Body of pancreas (tissue), 4 donors: ENCODE data around the gene WDR82. TPM values are rescaled to one million over a fixed set of nuclear protein-coding genes. Genes with fewer than 3 reads are reported as not detected.

Source experiments
- ATAC-seq: fragments of 150-250 bp; one replicate; pipeline ENCODE4 v1.9.1; 2016
- DNase-seq, 4 donors: peaks; one replicate each; pipeline ENCODE4 v3.0.0-alpha.2; 2019
- H3K27ac ChIP-seq, 4 donors: fragments of 200-600 bp; sonication (generic); 1 replicate in 3 of 4; 2 replicates in 1 of 4; pipeline versions ENCODE4 v1.5.1 to v1.6.1; 2016 to 2019; ENCODE audit warnings: mild to moderate bottlenecking in 1 of 4, mixed read lengths in 1 of 4, moderate library complexity in 1 of 4
- H3K27me3 ChIP-seq, 2 donors: fragments of 200-600 bp; sonication (generic); one replicate each; pipeline ENCODE4 v1.6.0; 2016; ENCODE audit warnings: mild to moderate bottlenecking in 1 of 2
- H3K36me3 ChIP-seq, 2 donors: fragments of 200-600 bp; sonication (generic); replicated peaks in 1 of 2; 2 replicates each; pipeline ENCODE4 v1.5.1; 2016; ENCODE audit warnings: low read depth in 2 of 2; ENCODE audit not compliant: insufficient read depth in 1 of 2
- H3K4me1 ChIP-seq: fragments of 200-600 bp; sonication (generic); one replicate; pipeline ENCODE4 v1.6.0; 2016
- H3K4me3 ChIP-seq, 2 donors: fragments of 200-600 bp; sonication (generic); 1 replicate in 1 of 2; 2 replicates in 1 of 2; pipeline ENCODE4 v1.5.1; 2016 to 2019
- H3K9me3 ChIP-seq, 3 donors: fragments of 200-600 bp; sonication (generic); 1 replicate in 2 of 3; 2 replicates in 1 of 3; pipeline ENCODE4 v1.5.1; 2016
- POLR2A ChIP-seq, 3 donors: fragments of 450-650 bp; IDR thresholded peaks; one replicate each; pipeline ENCODE4 v1.6.1; 2016; ENCODE audit warnings: antibody characterized with exemption in 3 of 3, mild to moderate bottlenecking in 2 of 3
- WGBS, 2 donors: methylation state at CpG; one replicate each; pipeline ENCODE4 v1.1.5; 2017; 5-methylcytosine and 5-hydroxymethylcytosine counted together
- intact Hi-C: fragments of 100-400 bp; cut with DNase I; formaldehyde crosslinking; loops from one replicate; pipeline ENCODE4 v1.15.1; 2023
- total RNA-seq, 2 donors: library from RNA; depleted of rRNA; stranded (reverse); fragments of >200 nt; gene quantifications; one replicate each; pipeline ENCODE4 v1.1.0, GENCODE V29; 2016
- TF ChIP-seq, protein P1 (sequence below), 7 experiments: fragments of 450-650 bp in 4 of 7; fragments of 200-600 bp in 3 of 7; sonication (generic) in 3 of 7; IDR thresholded peaks; one replicate each; pipeline ENCODE4 v1.5.1; 2016 to 2019; ENCODE audit warnings: antibody characterized with exemption in 7 of 7

WDR82 gene
- total RNA-seq, 2 donors from 2014 or later = 19.1 to 21.5 TPM

DNA sequence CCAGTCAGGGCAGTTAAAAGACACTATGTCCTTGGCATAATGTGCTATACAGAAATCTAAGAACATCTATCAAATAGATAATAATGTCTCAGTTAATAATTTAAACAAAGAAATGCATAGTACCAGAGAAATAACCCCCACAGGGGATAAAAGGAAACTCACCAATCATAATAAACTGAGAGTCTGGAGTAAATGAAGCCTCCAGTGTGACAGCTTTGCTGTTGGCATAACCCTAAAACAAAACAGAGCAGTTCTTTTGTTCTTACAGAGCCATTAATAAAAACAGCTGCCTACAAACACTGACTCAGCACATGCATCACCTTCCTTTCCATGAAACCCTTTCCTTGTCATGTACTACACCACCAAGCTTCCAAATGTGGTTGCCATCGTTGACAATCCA lies 19.4 kb downstream of the WDR82 start:
- Histone ChIP-seq H3K27ac (no peak overlapping the region), H3K4me1 (no peaks in the 10 kb centered on the region), H3K36me3 (peaks cover 13 to 46% of the 10 kb centered on the region in 2 donors), H3K9me3 (no peaks in the 10 kb centered on the region), H3K4me3 (no peak overlapping the region), H3K27me3 (no peaks in the 10 kb centered on the region)
- DNase-seq (no peak), ATAC-seq (no peak)
- intact Hi-C loops = no loop called here
- no peak for TF ChIP-seq POLR2A (IDR thresholded peaks at IDR 0.05)
- TF ChIP-seq, protein P1, sequence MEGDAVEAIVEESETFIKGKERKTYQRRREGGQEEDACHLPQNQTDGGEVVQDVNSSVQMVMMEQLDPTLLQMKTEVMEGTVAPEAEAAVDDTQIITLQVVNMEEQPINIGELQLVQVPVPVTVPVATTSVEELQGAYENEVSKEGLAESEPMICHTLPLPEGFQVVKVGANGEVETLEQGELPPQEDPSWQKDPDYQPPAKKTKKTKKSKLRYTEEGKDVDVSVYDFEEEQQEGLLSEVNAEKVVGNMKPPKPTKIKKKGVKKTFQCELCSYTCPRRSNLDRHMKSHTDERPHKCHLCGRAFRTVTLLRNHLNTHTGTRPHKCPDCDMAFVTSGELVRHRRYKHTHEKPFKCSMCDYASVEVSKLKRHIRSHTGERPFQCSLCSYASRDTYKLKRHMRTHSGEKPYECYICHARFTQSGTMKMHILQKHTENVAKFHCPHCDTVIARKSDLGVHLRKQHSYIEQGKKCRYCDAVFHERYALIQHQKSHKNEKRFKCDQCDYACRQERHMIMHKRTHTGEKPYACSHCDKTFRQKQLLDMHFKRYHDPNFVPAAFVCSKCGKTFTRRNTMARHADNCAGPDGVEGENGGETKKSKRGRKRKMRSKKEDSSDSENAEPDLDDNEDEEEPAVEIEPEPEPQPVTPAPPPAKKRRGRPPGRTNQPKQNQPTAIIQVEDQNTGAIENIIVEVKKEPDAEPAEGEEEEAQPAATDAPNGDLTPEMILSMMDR (IDR thresholded peaks at IDR 0.05) = no peak
- WGBS, 2 donors = 38 to 52% methylated on average over 1 of the region's 1 CpG

DNA sequence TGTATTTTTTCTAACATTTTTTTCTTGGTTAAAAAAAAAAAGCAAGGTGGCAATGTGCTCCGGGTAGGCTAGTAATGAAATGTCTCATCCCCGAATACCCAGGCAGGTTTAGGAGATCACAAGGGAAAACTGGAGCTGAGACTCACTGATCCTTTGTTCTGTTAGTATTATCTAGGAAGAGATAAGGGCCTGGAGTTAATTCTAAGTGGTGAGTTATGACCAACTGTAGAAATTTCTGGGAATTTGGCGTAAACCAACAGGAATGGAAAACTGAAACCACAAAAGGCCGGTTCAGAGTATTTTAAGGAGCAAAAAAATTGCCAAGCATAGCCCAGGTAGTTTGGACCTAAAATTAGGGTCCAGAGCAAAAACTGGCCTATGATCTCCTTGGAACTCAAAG lies 20.5 kb downstream of the WDR82 start:
- Histone ChIP-seq H3K4me1 (no peaks in the 10 kb centered on the region), H3K9me3 (no peaks in the 10 kb centered on the region), H3K36me3 (peaks cover 13 to 51% of the 10 kb centered on the region in 2 donors), H3K27me3 (no peaks in the 10 kb centered on the region), H3K4me3 (no peak overlapping the region), H3K27ac (no peak overlapping the region)
- DNase-seq = no peak
- 56 to 74% methylated on average over 4 of the region's 4 CpGs for WGBS, 2 donors
- ATAC-seq = no peak
- TF ChIP-seq POLR2A (IDR thresholded peaks at IDR 0.05) = no peak
- TF ChIP-seq, protein P1 (IDR thresholded peaks at IDR 0.05) = no peak
- intact Hi-C loops = no loop called here

DNA sequence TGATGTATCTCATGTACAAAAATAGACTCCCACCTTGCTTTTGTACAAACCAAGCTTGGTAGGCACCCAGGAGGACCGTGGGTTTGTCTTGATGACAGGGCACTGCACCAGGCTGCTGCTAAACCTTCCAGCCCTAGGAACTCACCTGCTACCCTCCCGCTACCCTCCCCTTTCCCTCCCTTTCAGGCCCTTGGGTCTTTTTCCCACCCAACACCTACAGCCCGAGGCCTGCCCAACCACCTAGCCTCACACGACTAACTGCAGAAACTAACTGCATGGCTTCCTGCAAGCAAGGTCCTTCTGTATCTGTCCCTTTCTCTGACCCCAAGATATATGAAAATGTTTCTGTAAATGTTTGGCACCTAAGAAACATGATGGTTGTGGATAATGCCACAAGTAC lies 21.8 kb downstream of the WDR82 start:
- peaks cover 13 to 53% of the 10 kb centered on the region in 2 donors for H3K36me3 ChIP-seq
- H3K4me3 ChIP-seq = no peak overlapping the region
- H3K27ac ChIP-seq = no peak overlapping the region
- ATAC-seq (no peak), DNase-seq (no peak)
- intact Hi-C loops = no loop called here
- TF ChIP-seq, protein P1 (IDR thresholded peaks at IDR 0.05) = no peak
- TF ChIP-seq POLR2A (IDR thresholded peaks at IDR 0.05) = no peak
- no peaks in the 10 kb centered on the region for H3K9me3 ChIP-seq
- 81 to 89% methylated on average over 4 of the region's 4 CpGs for WGBS, 2 donors
- H3K4me1 ChIP-seq = no peaks in the 10 kb centered on the region
- H3K27me3 ChIP-seq = no peaks in the 10 kb centered on the region

DNA sequence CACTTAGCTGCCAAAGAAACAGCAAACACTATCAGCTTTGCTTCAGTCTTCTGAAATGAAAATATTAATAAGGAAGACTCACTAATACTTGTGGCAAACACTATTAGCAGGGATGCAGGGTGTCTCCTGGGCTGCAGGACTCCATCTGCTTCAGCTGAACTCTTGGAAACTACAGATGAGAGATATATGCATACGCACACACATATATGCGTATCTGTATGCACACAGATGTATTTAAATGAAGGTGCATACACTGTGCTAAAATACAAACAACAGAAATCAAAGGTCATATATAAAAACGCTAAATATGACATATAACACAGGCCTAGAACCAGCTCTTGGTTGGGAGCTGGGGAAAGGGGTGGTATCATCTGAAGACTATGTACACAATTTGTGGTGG lies 22.3 kb downstream of the WDR82 start:
- intact Hi-C loops = no loop called here
- Histone ChIP-seq H3K4me3 (no peak overlapping the region), H3K27ac (no peak overlapping the region), H3K9me3 (no peaks in the 10 kb centered on the region), H3K4me1 (no peaks in the 10 kb centered on the region), H3K36me3 (peaks cover 13 to 53% of the 10 kb centered on the region in 2 donors), H3K27me3 (no peaks in the 10 kb centered on the region)
- ATAC-seq = no peak
- no peak for TF ChIP-seq POLR2A (IDR thresholded peaks at IDR 0.05)
- TF ChIP-seq, protein P1 (IDR thresholded peaks at IDR 0.05) = no peak
- DNase-seq = no peak
- 81 to 83% methylated on average over 3 of the region's 3 CpGs for WGBS, 2 donors

DNA sequence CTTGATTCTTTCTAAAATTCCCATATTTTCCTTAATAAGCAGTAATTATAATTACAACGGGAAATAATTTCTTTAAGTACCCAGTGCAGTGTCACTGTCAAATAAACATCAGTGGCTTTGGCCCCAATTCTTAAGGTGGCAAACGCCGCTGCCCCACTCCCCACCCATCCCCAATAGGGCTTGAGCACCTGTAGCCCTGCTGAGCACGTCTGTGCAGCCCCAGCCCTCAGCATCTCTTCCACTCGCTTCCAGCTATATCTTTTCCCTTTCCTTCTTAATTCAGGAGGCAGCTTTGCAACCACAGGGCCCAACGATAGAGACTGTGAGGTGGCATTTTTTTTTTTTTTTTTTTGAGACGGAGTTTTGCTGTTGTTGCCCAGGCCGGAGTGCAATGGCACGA lies 23.8 kb downstream of the WDR82 start:
- TF ChIP-seq, protein P1 (IDR thresholded peaks at IDR 0.05) = no peak
- TF ChIP-seq POLR2A (IDR thresholded peaks at IDR 0.05) = no peak
- intact Hi-C loops = no loop called here
- Histone ChIP-seq H3K27ac (no peak overlapping the region), H3K4me3 (no peak overlapping the region), H3K27me3 (no peaks in the 10 kb centered on the region), H3K9me3 (no peaks in the 10 kb centered on the region), H3K4me1 (no peaks in the 10 kb centered on the region), H3K36me3 (peaks cover 13 to 47% of the 10 kb centered on the region in 2 donors)
- no peak for DNase-seq
- no peak for ATAC-seq
- 89 to 91% methylated on average over 8 to 9 of the region's 9 CpGs for WGBS, 2 donors
